ENCODE results near the gene NOL3.

NOL3 gene

GRCh38 chr16:67193536-67193935, 23.2 kb downstream of the NOL3 start:
- TF ChIP-seq CTCF (IDR thresholded peaks at IDR 0.05; ENCODE audit: low read depth, low read length, missing control alignments), result no peak
- DNase-seq (ENCODE audit: extremely low read depth, low read depth), result no peak
- peak overlapping the region; percentile 100 for H3K4me3 ChIP-seq (replicated peaks; ENCODE audit: low read depth, low read length)

GRCh38 chr16:67194260-67194659, 23.9 kb downstream of the NOL3 start:
- H3K4me3 ChIP-seq (replicated peaks; ENCODE audit: low read depth, low read length), result peak overlapping the region; percentile 100; the same call in 1 of the 2 replicates
- no peak for TF ChIP-seq CTCF (IDR thresholded peaks at IDR 0.05; ENCODE audit: low read depth, low read length, missing control alignments)
- DNase-seq (ENCODE audit: extremely low read depth, low read depth), result no peak

GRCh38 chr16:67195676-67196075, 25.3 kb downstream of the NOL3 start:
- H3K4me3 ChIP-seq (replicated peaks; ENCODE audit: low read depth, low read length), result no peak overlapping the region
- TF ChIP-seq CTCF (IDR thresholded peaks at IDR 0.05; ENCODE audit: low read depth, low read length, missing control alignments), result no peak
- DNase-seq (ENCODE audit: extremely low read depth, low read depth), result no peak

GRCh38 chr16:67196881-67197280, 26.5 kb downstream of the NOL3 start:
- H3K4me3 ChIP-seq (replicated peaks; ENCODE audit: low read depth, low read length), result no peak overlapping the region
- TF ChIP-seq CTCF (IDR thresholded peaks at IDR 0.05; ENCODE audit: low read depth, low read length, missing control alignments), result no peak
- DNase-seq (ENCODE audit: extremely low read depth, low read depth), result no peak

- no peak overlapping the region for H3K4me3 ChIP-seq (replicated peaks; ENCODE audit: low read depth, low read length)
- no peak for TF ChIP-seq CTCF (IDR thresholded peaks at IDR 0.05; ENCODE audit: low read depth, low read length, missing control alignments)
- DNase-seq (ENCODE audit: extremely low read depth, low read depth), result no peak
These were observed 27.4 kb downstream of the NOL3 start for GRCh38 chr16:67197704-67198103.

GRCh38 chr16:67198238-67198734, 27.9 kb downstream of the NOL3 start:
- H3K4me3 ChIP-seq (replicated peaks; ENCODE audit: low read depth, low read length), result no peak overlapping the region
- peak; percentile 67 for TF ChIP-seq CTCF (IDR thresholded peaks at IDR 0.05; ENCODE audit: low read depth, low read length, missing control alignments)
- no peak for DNase-seq (ENCODE audit: extremely low read depth, low read depth)

Measured in HFF-Myc (cell line).